WTC11 (cell line): Measurements from ENCODE around the gene PTPRJ. TPM values are rescaled to one million over a fixed set of nuclear protein-coding genes. Genes with fewer than 3 reads are reported as not detected.

ENCODE experiments used
- ATAC-seq: fragments of 200-7000 bp; cut with Tn5 transposase; 2 replicates; pipeline ENCODE4 v1.10.0; 2021; ENCODE audit warnings: mild to moderate bottlenecking, moderate library complexity
- CTCF ChIA-PET: fragments of 300-600 bp; sonication (Branson Sonifier 250); formaldehyde crosslinking; loops from one replicate; lab custom pipeline; 2021; ENCODE audit warnings: antibody characterized with exemption; lab: Charles Lee
- POLR2A ChIA-PET: fragments of 350-600 bp; sonication (Branson Sonifier 250); formaldehyde crosslinking; loops from one replicate; lab custom pipeline; 2021; ENCODE audit warnings: antibody characterized with exemption; lab: Charles Lee
- DNase-seq: peaks from one replicate; pipeline ENCODE4 v3.0.0; 2021; ENCODE audit warnings: low spot score
- H3K27ac Mint-ChIP-seq: 2 replicates; pipeline ENCODE4 v1.8.0; 2021; ENCODE audit warnings: mixed read lengths
- H3K27me3 Mint-ChIP-seq: 2 replicates; pipeline ENCODE4 v1.8.0; 2021; ENCODE audit warnings: low read depth, mild to moderate bottlenecking, moderate library complexity, mixed read lengths
- H3K36me3 Mint-ChIP-seq: 2 replicates; pipeline ENCODE4 v1.8.0; 2021; ENCODE audit warnings: mixed read lengths
- H3K4me1 Mint-ChIP-seq: 2 replicates; pipeline ENCODE4 v1.8.0; 2022; ENCODE audit warnings: mixed read lengths
- H3K4me3 Mint-ChIP-seq: 2 replicates; pipeline ENCODE4 v1.8.0; 2021; ENCODE audit warnings: mild to moderate bottlenecking, moderate library complexity, mixed read lengths
- H3K9me3 Mint-ChIP-seq: 2 replicates; pipeline ENCODE4 v1.8.0; 2021; ENCODE audit warnings: mixed read lengths
- AFF4 ChIP-seq: sonication (generic); formaldehyde crosslinking; IDR thresholded peaks from 2 replicates; pipeline ENCODE4 v1.8.1; 2023; ENCODE audit warnings: mild to moderate bottlenecking, missing genetic modification reagents, borderline replicate concordance
- ARID4B ChIP-seq: sonication (generic); formaldehyde crosslinking; IDR thresholded peaks from 2 replicates; pipeline ENCODE4 v1.8.0; 2023; ENCODE audit warnings: missing genetic modification reagents, mild to moderate bottlenecking, borderline replicate concordance
- ATF1 ChIP-seq: sonication (generic); formaldehyde crosslinking; IDR thresholded peaks from 2 replicates; pipeline ENCODE4 v1.8.1; 2023; ENCODE audit warnings: mild to moderate bottlenecking, moderate library complexity, missing genetic modification reagents
- CREM ChIP-seq: sonication (generic); formaldehyde crosslinking; IDR thresholded peaks from 2 replicates; pipeline ENCODE4 v1.8.1; 2022; ENCODE audit warnings: mild to moderate bottlenecking, missing genetic modification reagents, moderate library complexity
- E2F4 ChIP-seq: sonication (generic); formaldehyde crosslinking; IDR thresholded peaks from 2 replicates; pipeline ENCODE4 v1.8.1; 2022; ENCODE audit warnings: low read depth, mild to moderate bottlenecking, moderate library complexity, missing genetic modification reagents, borderline replicate concordance
- ELF4 ChIP-seq: sonication (generic); formaldehyde crosslinking; IDR thresholded peaks from 2 replicates; pipeline ENCODE4 v1.8.1; 2022; ENCODE audit warnings: low read depth, mild to moderate bottlenecking, moderate library complexity, missing genetic modification reagents
- GABPB1 ChIP-seq: sonication (generic); formaldehyde crosslinking; IDR thresholded peaks from 2 replicates; pipeline ENCODE4 v1.8.1; 2023; ENCODE audit warnings: mild to moderate bottlenecking, missing genetic modification reagents
- MAX ChIP-seq: sonication (generic); formaldehyde crosslinking; IDR thresholded peaks from 2 replicates; pipeline ENCODE4 v1.8.0; 2022; ENCODE audit warnings: mild to moderate bottlenecking, missing genetic modification reagents
- MXD4 ChIP-seq: fragments of 250-450 bp; sonication (Bioruptor Pico); IDR thresholded peaks from 2 replicates; pipeline ENCODE4 v1.8.0; 2021; ENCODE audit warnings: mild to moderate bottlenecking, moderate library complexity, borderline replicate concordance
- NFE2L1 ChIP-seq: sonication (generic); formaldehyde crosslinking; IDR thresholded peaks from 2 replicates; pipeline ENCODE4 v1.8.1; 2023; ENCODE audit warnings: missing genetic modification reagents
- PRDM15 ChIP-seq: sonication (generic); formaldehyde crosslinking; IDR thresholded peaks from 2 replicates; pipeline ENCODE4 v1.8.0; 2022; ENCODE audit warnings: missing genetic modification reagents
- PREB ChIP-seq: sonication (generic); formaldehyde crosslinking; IDR thresholded peaks from 2 replicates; pipeline ENCODE4 v1.8.1; 2022; ENCODE audit warnings: mild to moderate bottlenecking, missing genetic modification reagents, moderate library complexity, borderline replicate concordance
- RORB ChIP-seq: fragments of 250-450 bp; sonication (Bioruptor Pico); IDR thresholded peaks from 2 replicates; pipeline ENCODE4 v1.9.0; 2021; ENCODE audit warnings: mild to moderate bottlenecking
- USF1 ChIP-seq: sonication (generic); formaldehyde crosslinking; IDR thresholded peaks from 2 replicates; pipeline ENCODE4 v1.8.0; 2022; ENCODE audit warnings: mild to moderate bottlenecking, missing genetic modification reagents
- ZMAT4 ChIP-seq: fragments of 250-450 bp; sonication (Bioruptor Pico); IDR thresholded peaks from 2 replicates; pipeline ENCODE4 v1.9.0; 2021; ENCODE audit warnings: mild to moderate bottlenecking
- ZNF121 ChIP-seq: sonication (generic); formaldehyde crosslinking; IDR thresholded peaks from 2 replicates; pipeline ENCODE4 v1.8.0; 2023; ENCODE audit warnings: missing genetic modification reagents
- ZNF671 ChIP-seq: fragments of 250-450 bp; sonication (Bioruptor Pico); IDR thresholded peaks from 2 replicates; pipeline ENCODE4 v1.8.0; 2021; ENCODE audit warnings: mild to moderate bottlenecking
- total RNA-seq: library from RNA; stranded (reverse); gene quantifications from 3 replicates; pipeline ENCODE4 v1.2.3, GENCODE V29; 2021

PTPRJ gene
- total RNA-seq, 1 experiment from 2014 or later = 19.5 TPM

GRCh38 chr11:48019595-48019994 is 39.2 kb downstream of the PTPRJ start:
- no peaks in the 10 kb centered on the region for H3K36me3 Mint-ChIP-seq
- H3K9me3 Mint-ChIP-seq = no peaks in the 10 kb centered on the region
- peaks cover 60% of the 10 kb centered on the region for H3K4me1 Mint-ChIP-seq
- TF ChIP-seq ELF4 (CRISPR knock-in tag) (no peak), ZMAT4 (CRISPR knock-in tag) (no peak), USF1 (CRISPR knock-in tag) (no peak), ZNF121 (CRISPR knock-in tag) (no peak), E2F4 (CRISPR knock-in tag) (no peak), MXD4 (no peak), PREB (CRISPR knock-in tag) (no peak), CREM (CRISPR knock-in tag) (no peak), AFF4 (CRISPR knock-in tag) (no peak), ATF1 (CRISPR knock-in tag) (no peak), RORB (CRISPR knock-in tag) (no peak), PRDM15 (CRISPR knock-in tag) (no peak), NFE2L1 (CRISPR knock-in tag) (no peak)
- no peak for ATAC-seq
- POLR2A ChIA-PET = no interaction called here
- no peak for DNase-seq
- CTCF ChIA-PET = no interaction called here
- H3K4me3 Mint-ChIP-seq = no peak overlapping the region
- no peaks in the 10 kb centered on the region; the same call in 1 of the 2 replicates for H3K27me3 Mint-ChIP-seq
- no peak overlapping the region for H3K27ac Mint-ChIP-seq

GRCh38 chr11:48020092-48020755 is 39.9 kb downstream of the PTPRJ start:
- DNase-seq (no peak), ATAC-seq (no peak)
- H3K4me1 Mint-ChIP-seq = peaks cover 61% of the 10 kb centered on the region
- H3K9me3 Mint-ChIP-seq = no peaks in the 10 kb centered on the region
- POLR2A ChIA-PET = no interaction called here
- H3K27ac Mint-ChIP-seq = no peak overlapping the region
- H3K4me3 Mint-ChIP-seq = no peak overlapping the region
- no peaks in the 10 kb centered on the region for H3K36me3 Mint-ChIP-seq
- no peaks in the 10 kb centered on the region; the same call in 1 of the 2 replicates for H3K27me3 Mint-ChIP-seq
- CTCF ChIA-PET = no interaction called here
- TF ChIP-seq PREB (CRISPR knock-in tag) (no peak), ZNF671 (no peak), MAX (CRISPR knock-in tag) (no peak), GABPB1 (CRISPR knock-in tag) (no peak), ARID4B (CRISPR knock-in tag) (no peak)
